Natural killer cell (primary cell): Measurements from ENCODE around the gene SCP2. TPM values are rescaled to one million over a fixed set of nuclear protein-coding genes. Genes with fewer than 3 reads are reported as not detected.

Experiments
- ATAC-seq, 3 donors: fragments of 150-1000 bp in 2 of 3; fragments of 200-7000 bp in 1 of 3; cut with Tn5 transposase; 1 replicate in 1 of 3; 2 replicates in 2 of 3; pipeline ENCODE4 v1.10.0; 2021; ENCODE audit warnings: mild to moderate bottlenecking in 2 of 3, moderate library complexity in 2 of 3
- DNase-seq, 2 donors: peaks; one replicate each; pipeline versions ENCODE4 v3.0.0 to v3.0.0-alpha.2; 2013 to 2021; ENCODE audit warnings: mixed read lengths in 1 of 2
- H3K27ac ChIP-seq: one replicate; pipeline ENCODE4 v1.5.1; 2013; ENCODE audit warnings: mild to moderate bottlenecking, low read length
- H3K27me3 ChIP-seq: one replicate; pipeline ENCODE4 v1.6.1; 2013; ENCODE audit warnings: low read length; ENCODE audit not compliant: control insufficient read depth, insufficient read depth
- H3K36me3 ChIP-seq: one replicate; pipeline ENCODE4 v1.6.1; 2013; ENCODE audit warnings: low read length; ENCODE audit not compliant: control insufficient read depth, insufficient read depth
- H3K4me1 ChIP-seq: one replicate; pipeline ENCODE4 v1.6.1; 2013; ENCODE audit warnings: low read length; ENCODE audit not compliant: control insufficient read depth, insufficient read depth
- H3K4me3 ChIP-seq: one replicate; pipeline ENCODE4 v1.5.1; 2013; ENCODE audit warnings: low read length
- H3K9me3 ChIP-seq: one replicate; pipeline ENCODE4 v1.6.1; 2013; ENCODE audit warnings: low read length; ENCODE audit not compliant: control insufficient read depth, insufficient read depth
- H3K27ac Mint-ChIP-seq, 2 donors: one replicate each; pipeline ENCODE4 v1.8.0; 2022; ENCODE audit warnings: mild to moderate bottlenecking in 2 of 2, mixed read lengths in 2 of 2, moderate library complexity in 1 of 2
- H3K27me3 Mint-ChIP-seq, 2 donors: one replicate each; pipeline ENCODE4 v1.8.0; 2022; ENCODE audit warnings: low read depth in 2 of 2, mixed read lengths in 2 of 2
- H3K36me3 Mint-ChIP-seq: one replicate; pipeline ENCODE4 v1.8.0; 2022; ENCODE audit warnings: mixed read lengths
- H3K4me1 Mint-ChIP-seq, 2 donors: one replicate each; pipeline ENCODE4 v1.8.0; 2022; ENCODE audit warnings: mixed read lengths in 2 of 2
- H3K4me3 Mint-ChIP-seq: one replicate; pipeline ENCODE4 v1.8.0; 2022; ENCODE audit warnings: mild to moderate bottlenecking, moderate library complexity, mixed read lengths
- H3K9me3 Mint-ChIP-seq, 2 donors: one replicate each; pipeline ENCODE4 v1.8.0; 2022; ENCODE audit warnings: mixed read lengths in 2 of 2
- WGBS: methylation state at CpG from one replicate; pipeline ENCODE4 v1.1.7; 2013; ENCODE audit warnings: missing lambda C conversion rate; ENCODE audit not compliant: insufficient coverage; 5-methylcytosine and 5-hydroxymethylcytosine counted together
- intact Hi-C: fragments of 100-400 bp; cut with micrococcal nuclease; formaldehyde crosslinking; loops from one replicate; pipeline ENCODE4 v1.14.2; 2022
- total RNA-seq, 4 donors: library from RNA; stranded (reverse); fragments of 120-200 nt in 1 of 4; gene quantifications; one replicate each; pipeline versions ENCODE4 v1.2.3 to v1.2.4, GENCODE V29; 2013 to 2022
- TF ChIP-seq, protein P1 (sequence below): fragments of 200-600 bp; IDR thresholded peaks from one replicate; pipeline ENCODE4 v1.8.0; 2022; ENCODE audit warnings: antibody characterized with exemption

Gene SCP2
- total RNA-seq, 3 donors from 2014 or later (not counting 1 experiment from before 2014, with no cell fraction given) = 90.0 to 118 (median 105) TPM

DNA sequence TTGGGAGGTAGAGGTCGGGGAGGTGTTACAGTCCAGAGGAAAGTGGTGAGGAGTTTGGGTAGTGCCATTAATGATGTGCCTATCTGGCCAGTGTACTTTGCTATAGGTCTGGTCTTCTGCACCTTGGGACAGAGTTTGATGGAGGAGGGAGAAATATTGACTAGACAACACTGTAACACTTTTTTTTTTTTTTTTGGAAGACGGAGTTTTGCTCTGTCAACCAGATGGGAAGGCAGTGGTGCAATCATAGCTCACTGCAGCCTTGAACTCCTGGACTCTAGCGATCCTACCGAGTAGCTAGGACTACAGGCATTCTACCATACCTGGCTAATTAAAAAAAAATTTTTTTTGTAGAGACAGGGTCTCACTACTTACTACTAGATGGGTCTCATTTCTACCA, 1.9 kb downstream of the SCP2 start:
- Histone ChIP-seq H3K9me3 (no peaks in the 10 kb centered on the region), H3K4me1 (peaks cover 18% of the 10 kb centered on the region), H3K4me3 (no peak overlapping the region), H3K27ac (no peak overlapping the region), H3K36me3 (no peaks in the 10 kb centered on the region), H3K27me3 (no peaks in the 10 kb centered on the region)
- H3K4me1 Mint-ChIP-seq = peaks cover 11 to 25% of the 10 kb centered on the region in 2 donors
- H3K36me3 Mint-ChIP-seq = no peaks in the 10 kb centered on the region
- peaks cover 0 to 21% of the 10 kb centered on the region in 2 donors for H3K27me3 Mint-ChIP-seq
- DNase-seq = no peak
- intact Hi-C loops = no loop called here
- WGBS = 96% methylated on average over 4 of the region's 4 CpGs
- TF ChIP-seq, protein P1, sequence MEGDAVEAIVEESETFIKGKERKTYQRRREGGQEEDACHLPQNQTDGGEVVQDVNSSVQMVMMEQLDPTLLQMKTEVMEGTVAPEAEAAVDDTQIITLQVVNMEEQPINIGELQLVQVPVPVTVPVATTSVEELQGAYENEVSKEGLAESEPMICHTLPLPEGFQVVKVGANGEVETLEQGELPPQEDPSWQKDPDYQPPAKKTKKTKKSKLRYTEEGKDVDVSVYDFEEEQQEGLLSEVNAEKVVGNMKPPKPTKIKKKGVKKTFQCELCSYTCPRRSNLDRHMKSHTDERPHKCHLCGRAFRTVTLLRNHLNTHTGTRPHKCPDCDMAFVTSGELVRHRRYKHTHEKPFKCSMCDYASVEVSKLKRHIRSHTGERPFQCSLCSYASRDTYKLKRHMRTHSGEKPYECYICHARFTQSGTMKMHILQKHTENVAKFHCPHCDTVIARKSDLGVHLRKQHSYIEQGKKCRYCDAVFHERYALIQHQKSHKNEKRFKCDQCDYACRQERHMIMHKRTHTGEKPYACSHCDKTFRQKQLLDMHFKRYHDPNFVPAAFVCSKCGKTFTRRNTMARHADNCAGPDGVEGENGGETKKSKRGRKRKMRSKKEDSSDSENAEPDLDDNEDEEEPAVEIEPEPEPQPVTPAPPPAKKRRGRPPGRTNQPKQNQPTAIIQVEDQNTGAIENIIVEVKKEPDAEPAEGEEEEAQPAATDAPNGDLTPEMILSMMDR = no peak
- H3K4me3 Mint-ChIP-seq = no peak overlapping the region
- H3K27ac Mint-ChIP-seq = no peak overlapping the region
- no peaks in the 10 kb centered on the region for H3K9me3 Mint-ChIP-seq
- no peak for ATAC-seq

DNA sequence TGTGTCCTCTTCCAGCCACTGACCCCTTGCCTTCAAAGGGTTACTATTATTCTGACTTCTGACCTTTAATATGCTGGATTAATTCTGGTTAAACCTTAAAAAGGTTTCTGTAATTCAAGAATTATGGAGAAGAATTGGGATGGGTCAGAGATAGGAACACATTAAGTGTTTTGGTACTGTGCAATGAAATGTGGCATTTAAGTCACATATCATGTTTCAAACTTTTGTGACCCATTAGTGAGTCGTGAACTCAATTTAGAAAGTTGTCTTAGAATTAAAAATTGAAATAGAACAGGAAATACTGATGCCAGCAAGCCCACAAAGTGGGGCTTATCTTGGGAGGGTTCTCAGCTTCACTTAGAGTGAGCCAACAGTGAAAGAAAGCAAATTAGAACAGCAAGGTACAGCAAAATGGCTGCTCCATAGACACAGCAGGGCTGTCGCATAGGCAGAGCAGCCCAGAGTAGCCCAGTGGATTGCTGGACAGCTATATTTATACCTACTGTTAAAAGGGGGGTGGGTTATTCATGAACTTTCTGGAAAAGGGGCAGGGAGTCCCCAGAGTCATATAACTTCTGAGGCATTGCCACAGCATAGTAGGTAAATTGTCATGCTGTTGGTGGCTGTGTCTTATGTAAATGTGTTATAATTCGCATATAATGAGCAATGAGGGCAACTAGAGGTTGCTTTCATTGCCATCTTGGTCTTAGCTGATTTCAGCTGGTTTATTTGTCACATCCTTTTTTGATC, 10.5 kb downstream of the SCP2 start:
- no peak overlapping the region for H3K4me3 ChIP-seq
- H3K36me3 Mint-ChIP-seq = no peaks in the 10 kb centered on the region
- intact Hi-C loops = no loop called here
- peaks cover 0 to 3% of the 10 kb centered on the region in 2 donors for H3K27me3 Mint-ChIP-seq
- no peak overlapping the region for H3K27ac Mint-ChIP-seq
- WGBS = 82% methylated on average over 3 of the region's 3 CpGs
- H3K4me3 Mint-ChIP-seq = no peak overlapping the region
- H3K27ac ChIP-seq = no peak overlapping the region
- H3K9me3 ChIP-seq = no peaks in the 10 kb centered on the region
- no peaks in the 10 kb centered on the region for H3K36me3 ChIP-seq
- DNase-seq (no peak), ATAC-seq (no peak)
- H3K4me1 ChIP-seq = no peaks in the 10 kb centered on the region
- H3K9me3 Mint-ChIP-seq = no peaks in the 10 kb centered on the region
- peaks cover 5 to 7% of the 10 kb centered on the region in 2 donors for H3K4me1 Mint-ChIP-seq
- H3K27me3 ChIP-seq = peaks cover 2% of the 10 kb centered on the region
- TF ChIP-seq, protein P1 = no peak

- no peak overlapping the region for H3K27ac Mint-ChIP-seq
- H3K36me3 Mint-ChIP-seq = no peaks in the 10 kb centered on the region
- Histone ChIP-seq H3K27ac (no peak overlapping the region), H3K36me3 (no peaks in the 10 kb centered on the region), H3K27me3 (peaks cover 2% of the 10 kb centered on the region), H3K9me3 (no peaks in the 10 kb centered on the region), H3K4me3 (no peak overlapping the region), H3K4me1 (no peaks in the 10 kb centered on the region)
- H3K4me1 Mint-ChIP-seq = peaks cover 5 to 7% of the 10 kb centered on the region in 2 donors
- DNase-seq (no peak), ATAC-seq (no peak)
- no peak overlapping the region for H3K4me3 Mint-ChIP-seq
- H3K9me3 Mint-ChIP-seq = no peaks in the 10 kb centered on the region
- intact Hi-C loops = no loop called here
- no CpG with 5 or more reads among the region's 1 CpG for WGBS
- TF ChIP-seq, protein P1 = no peak
- H3K27me3 Mint-ChIP-seq = peaks cover 0 to 3% of the 10 kb centered on the region in 2 donors
Measured at GRCh38 chr1:52938183-52938451, 11.0 kb downstream of the SCP2 start.

- no peaks in the 10 kb centered on the region for H3K36me3 ChIP-seq
- H3K4me3 Mint-ChIP-seq = no peak overlapping the region
- H3K9me3 Mint-ChIP-seq = no peaks in the 10 kb centered on the region
- H3K27me3 ChIP-seq = peaks cover 2% of the 10 kb centered on the region
- intact Hi-C loops = no loop called here
- no peaks in the 10 kb centered on the region for H3K4me1 ChIP-seq
- no peak for ATAC-seq
- no peaks in the 10 kb centered on the region for H3K36me3 Mint-ChIP-seq
- peaks cover 0 to 3% of the 10 kb centered on the region in 2 donors for H3K27me3 Mint-ChIP-seq
- H3K27ac ChIP-seq = no peak overlapping the region
- DNase-seq = no peak
- no peak overlapping the region for H3K4me3 ChIP-seq
- no peak overlapping the region for H3K27ac Mint-ChIP-seq
- TF ChIP-seq, protein P1 = no peak
- no peaks in the 10 kb centered on the region for H3K4me1 Mint-ChIP-seq
- WGBS = 100% methylated on average over 2 of the region's 3 CpGs
- no peaks in the 10 kb centered on the region for H3K9me3 ChIP-seq
Measured at GRCh38 chr1:52943876-52944416, 16.9 kb downstream of the SCP2 start.
